GM21447 (cell line): ENCODE measurements around the gene OIT3.
"Not testable (repeated sequence)": the region's sequence is repeated elsewhere in the genome, so short reads cannot be mapped to it uniquely, and the experiment has no call there.

ENCODE experiments used
- ATAC-seq: cut with Tn5 transposase; IDR thresholded peaks from one replicate; pipeline ENCODE4 v1.9.1; 2021; ENCODE audit not compliant: unreplicated experiment

Gene OIT3

GRCh38 chr10:72899545-72899944 lies 6.0 kb downstream of the OIT3 start:
- ATAC-seq = no peak

GRCh38 chr10:72903941-72904446 lies 10.5 kb downstream of the OIT3 start:
- ATAC-seq = not testable (repeated sequence)

GRCh38 chr10:72904806-72905205 lies 11.3 kb downstream of the OIT3 start:
- ATAC-seq = no peak

GRCh38 chr10:72906446-72906845 lies 12.9 kb downstream of the OIT3 start:
- ATAC-seq = no peak

- ATAC-seq = no peak
These were observed 17.2 kb downstream of the OIT3 start for GRCh38 chr10:72910705-72911104.

GRCh38 chr10:72911758-72912157 lies 18.2 kb downstream of the OIT3 start:
- ATAC-seq = no peak

- ATAC-seq = no peak
These were observed 19.2 kb downstream of the OIT3 start for GRCh38 chr10:72912736-72913135.

GRCh38 chr10:72913287-72913686 lies 19.7 kb downstream of the OIT3 start:
- ATAC-seq = no peak

GRCh38 chr10:72917201-72917600 lies 23.7 kb downstream of the OIT3 start:
- ATAC-seq = not testable (repeated sequence)

- not testable (repeated sequence) for ATAC-seq
These were observed 24.3 kb downstream of the OIT3 start for GRCh38 chr10:72917803-72918332.

GRCh38 chr10:72918352-72918751 lies 24.8 kb downstream of the OIT3 start:
- ATAC-seq = no peak

- not testable (repeated sequence) for ATAC-seq
These were observed 27.7 kb downstream of the OIT3 start for GRCh38 chr10:72921147-72921683.

GRCh38 chr10:72924351-72924750 lies 30.8 kb downstream of the OIT3 start:
- no peak for ATAC-seq

- ATAC-seq = no peak
These were observed 32.5 kb downstream of the OIT3 start for GRCh38 chr10:72925951-72926465.

- no peak for ATAC-seq
These were observed 33.9 kb downstream of the OIT3 start for GRCh38 chr10:72927485-72927884.

- no peak for ATAC-seq
These were observed 35.3 kb downstream of the OIT3 start for GRCh38 chr10:72928798-72929197.

- no peak for ATAC-seq
These were observed 36.7 kb downstream of the OIT3 start for GRCh38 chr10:72930276-72930675.

- ATAC-seq = no peak
These were observed 38.9 kb downstream of the OIT3 start for GRCh38 chr10:72932259-72933015.

GRCh38 chr10:72935361-72935760 lies 41.8 kb downstream of the OIT3 start:
- ATAC-seq = no peak

- no peak for ATAC-seq
These were observed 50.1 kb downstream of the OIT3 start for GRCh38 chr10:72943498-72944234.

- no peak for ATAC-seq
These were observed 53.4 kb downstream of the OIT3 start for GRCh38 chr10:72946963-72947362.
